Stimulated activated memory B cell treated with anti-CD40 and anti-IgM and Interleukin-4, amounts not matched to agents 10 μg/mL and 1 μg/mL and 100 μg/mL, for 72 hours (primary cell): Measurements from ENCODE around the gene WEE2.

ENCODE experiments used
- ATAC-seq: fragments of 150-1000 bp; cut with Tn5 transposase; 2 replicates; pipeline ENCODE4 v1.10.0; 2021
- H3K27ac Mint-ChIP-seq: one replicate; pipeline ENCODE4 v1.8.0; 2022; ENCODE audit warnings: mild to moderate bottlenecking, mixed read lengths
- H3K27me3 Mint-ChIP-seq: one replicate; pipeline ENCODE4 v1.8.0; 2022; ENCODE audit warnings: mixed read lengths
- H3K36me3 Mint-ChIP-seq: one replicate; pipeline ENCODE4 v1.8.0; 2022; ENCODE audit warnings: mixed read lengths
- H3K4me1 Mint-ChIP-seq: one replicate; pipeline ENCODE4 v1.8.0; 2022; ENCODE audit warnings: mixed read lengths
- H3K4me3 Mint-ChIP-seq: one replicate; pipeline ENCODE4 v1.8.0; 2022; ENCODE audit warnings: mild to moderate bottlenecking, moderate library complexity, mixed read lengths
- H3K9me3 Mint-ChIP-seq: one replicate; pipeline ENCODE4 v1.8.0; 2022; ENCODE audit warnings: mixed read lengths

The WEE2 gene

DNA sequence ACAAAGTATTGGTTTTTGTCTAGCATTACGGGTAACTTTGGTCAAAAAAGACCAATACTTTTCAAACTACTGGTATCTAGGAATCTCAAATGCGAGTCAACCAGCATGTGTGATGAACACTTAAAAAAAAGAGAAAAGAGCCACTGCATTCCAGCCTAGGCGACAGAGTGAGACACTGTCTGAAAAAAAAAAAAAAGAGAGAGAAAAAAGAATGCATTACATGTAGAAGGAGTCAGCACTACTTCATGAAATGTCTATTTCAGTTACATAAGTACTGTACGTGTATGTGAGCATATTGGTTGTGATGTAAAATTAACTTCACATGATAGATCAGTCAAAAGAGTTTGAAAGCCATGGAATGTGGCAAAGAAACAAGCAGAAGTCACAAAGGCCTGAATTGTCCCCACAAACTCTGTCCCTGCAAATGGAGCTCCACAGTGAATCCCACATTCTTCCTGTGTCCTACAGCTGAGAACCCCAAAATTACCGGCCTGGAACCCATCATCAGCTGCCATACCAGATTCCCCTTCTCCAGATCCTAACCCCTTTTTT lies 7.8 kb upstream of the WEE2 start:
- peak overlapping the region; percentile 74 for H3K27ac Mint-ChIP-seq
- H3K9me3 Mint-ChIP-seq, result no peaks in the 10 kb centered on the region
- H3K4me3 Mint-ChIP-seq, result peak overlapping the region; percentile 61
- H3K36me3 Mint-ChIP-seq, result no peaks in the 10 kb centered on the region
- H3K4me1 Mint-ChIP-seq, result peaks cover 61% of the 10 kb centered on the region
- H3K27me3 Mint-ChIP-seq, result no peaks in the 10 kb centered on the region
- ATAC-seq, result no peak

DNA sequence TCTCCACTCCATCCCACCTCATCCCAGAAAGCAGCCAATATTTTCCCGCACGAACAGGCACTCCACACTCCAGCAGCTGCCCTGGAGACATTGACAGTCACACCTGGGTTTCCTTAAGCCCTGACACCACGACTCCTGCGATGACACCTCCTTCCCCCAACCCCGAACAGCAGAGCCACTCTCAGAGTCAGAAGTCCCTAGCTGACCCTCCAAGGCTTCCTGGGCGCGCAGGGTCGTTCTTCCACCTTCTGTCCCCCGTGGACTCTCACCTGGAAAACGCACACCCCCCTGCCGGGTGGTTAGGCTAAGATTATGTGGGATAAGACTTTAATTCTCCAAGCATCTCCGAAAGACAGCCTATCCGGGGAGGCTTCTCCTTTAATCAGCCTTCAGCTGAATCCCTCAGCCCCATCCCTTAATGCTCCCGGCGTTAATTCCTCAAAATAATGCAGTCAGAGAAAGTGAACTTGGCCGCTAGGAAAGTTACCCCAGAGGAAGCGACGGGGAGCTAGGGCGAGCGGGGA lies 7.2 kb upstream of the WEE2 start:
- Mint-ChIP-seq H3K9me3 (no peaks in the 10 kb centered on the region), H3K27ac (peak overlapping the region; percentile 74), H3K27me3 (no peaks in the 10 kb centered on the region), H3K36me3 (no peaks in the 10 kb centered on the region), H3K4me1 (peaks cover 56% of the 10 kb centered on the region), H3K4me3 (peak overlapping the region; percentile 61)
- ATAC-seq, result no peak

DNA sequence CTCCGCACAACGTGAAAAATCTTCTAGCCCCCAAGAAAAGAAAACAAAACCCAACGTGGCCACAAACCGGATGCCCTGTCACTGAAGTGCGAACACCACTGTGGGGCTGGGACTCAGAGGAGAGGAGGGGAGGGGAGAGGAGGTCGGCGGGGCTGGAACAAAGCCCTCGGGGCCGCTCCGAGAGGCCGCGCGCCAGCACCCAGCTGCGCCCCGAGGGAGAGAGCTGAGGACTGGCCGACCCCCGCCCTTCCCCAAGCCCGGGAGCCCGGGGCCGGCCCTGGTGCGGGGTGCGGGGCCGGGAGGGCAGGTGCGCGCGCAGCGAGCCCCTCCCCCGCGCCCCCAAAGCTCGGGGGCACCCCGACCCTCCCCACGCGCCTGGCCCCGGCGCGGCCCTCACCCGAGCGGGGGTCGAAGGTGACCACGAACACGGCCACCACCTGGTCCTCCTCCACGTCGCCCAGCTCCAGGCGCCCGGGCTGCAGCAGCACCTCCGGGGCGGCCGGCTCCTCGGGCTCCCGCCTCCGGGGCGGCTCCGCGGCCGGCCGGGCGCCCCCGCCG lies 6.6 kb upstream of the WEE2 start:
- Mint-ChIP-seq H3K9me3 (no peaks in the 10 kb centered on the region), H3K4me1 (peaks cover 49% of the 10 kb centered on the region), H3K4me3 (peak overlapping the region; percentile 61), H3K27ac (peak overlapping the region; percentile 74), H3K27me3 (no peaks in the 10 kb centered on the region), H3K36me3 (no peaks in the 10 kb centered on the region)
- peak; percentile 89 for ATAC-seq

DNA sequence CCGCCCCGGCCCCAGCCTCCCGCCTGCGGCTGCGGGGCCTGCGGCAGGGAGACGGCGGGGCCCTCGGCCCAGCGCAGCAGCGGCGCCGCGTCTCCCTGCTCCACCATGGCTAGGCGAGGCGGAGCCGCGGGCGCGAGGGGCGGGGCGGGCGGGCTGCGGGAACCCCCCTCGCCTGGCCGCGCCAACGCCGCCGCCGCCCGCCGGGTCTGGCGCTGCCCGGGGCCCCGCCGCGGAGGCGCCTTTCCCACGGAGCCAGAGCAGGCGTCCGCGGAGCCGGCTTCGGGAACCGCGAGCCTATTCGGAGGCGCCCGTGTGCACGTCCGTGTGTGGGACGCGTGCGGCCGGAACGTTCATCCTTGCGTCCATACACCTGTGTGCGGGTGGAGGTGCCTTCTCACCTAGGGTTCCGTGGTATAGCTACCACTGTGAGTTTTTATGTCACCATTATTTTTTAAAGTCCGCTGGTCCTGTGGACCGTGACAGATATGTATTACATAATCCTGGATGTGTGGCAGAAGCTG lies 6.0 kb upstream of the WEE2 start, which contains the start of gene DENND11:
TSS of gene DENND11 (minus strand) at position 120 of the 521 bp plus-strand sequence. CDS start at position 107, 13 bp downstream.
- Mint-ChIP-seq H3K9me3 (no peaks in the 10 kb centered on the region), H3K27ac (peak within 1 kb of the TSS; percentile 78), H3K4me3 (peak within 1 kb of the TSS; percentile 73)

DNA sequence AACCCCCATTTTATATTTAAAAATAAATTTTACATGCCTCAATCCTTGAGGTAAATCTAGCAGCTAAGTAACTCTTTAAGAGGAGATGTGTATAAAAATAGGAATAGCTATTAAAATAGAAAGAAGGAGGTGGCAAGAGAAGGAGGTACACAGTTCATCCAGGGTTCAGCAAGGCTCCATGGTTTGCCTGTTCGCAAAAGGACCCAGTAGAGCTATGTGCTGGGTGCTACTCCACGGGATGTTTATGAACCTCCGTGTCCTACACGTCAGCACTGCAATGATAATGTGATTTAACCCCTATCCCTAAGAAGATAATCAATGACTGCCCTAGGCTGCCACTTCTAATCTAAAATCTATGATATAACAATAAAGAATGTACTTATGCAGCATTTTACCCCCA lies 5.3 kb upstream of the WEE2 start:
- H3K36me3 Mint-ChIP-seq, result no peaks in the 10 kb centered on the region
- no peak for ATAC-seq
- peak overlapping the region; percentile 78 for H3K27ac Mint-ChIP-seq
- peaks cover 39% of the 10 kb centered on the region for H3K4me1 Mint-ChIP-seq
- H3K9me3 Mint-ChIP-seq, result no peaks in the 10 kb centered on the region
- no peak overlapping the region for H3K4me3 Mint-ChIP-seq
- H3K27me3 Mint-ChIP-seq, result no peaks in the 10 kb centered on the region

More for the DNA sequence above, 6.0 kb upstream of the WEE2 start, which contains the start of gene DENND11:
- peak; percentile 85 for ATAC-seq
- Mint-ChIP-seq H3K27me3 (no peaks in the 10 kb centered on the region), H3K36me3 (no peaks in the 10 kb centered on the region), H3K4me1 (peaks cover 46% of the 10 kb centered on the region)

DNA sequence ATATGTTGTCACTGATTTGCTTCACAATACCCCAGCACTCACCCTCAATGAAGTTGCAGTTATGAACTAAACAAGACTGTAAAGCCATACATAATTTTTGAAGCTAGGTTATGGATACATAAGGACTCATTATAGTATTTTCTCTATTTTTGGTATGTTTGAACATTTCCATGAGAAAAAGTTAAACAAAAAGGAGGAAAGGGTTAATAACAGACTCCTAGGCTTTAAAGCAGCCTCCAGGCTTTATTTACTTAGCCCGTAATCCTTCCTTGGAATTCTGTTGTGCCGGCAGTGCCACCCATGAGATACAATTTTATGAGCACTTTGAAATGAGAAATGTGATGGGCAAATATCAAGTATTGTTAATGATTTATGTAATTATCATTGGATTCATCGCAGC lies 4.0 kb upstream of the WEE2 start:
- no peak for ATAC-seq
- H3K27me3 Mint-ChIP-seq, result no peaks in the 10 kb centered on the region
- no peak overlapping the region for H3K4me3 Mint-ChIP-seq
- no peaks in the 10 kb centered on the region for H3K36me3 Mint-ChIP-seq
- no peak overlapping the region for H3K27ac Mint-ChIP-seq
- peaks cover 27% of the 10 kb centered on the region for H3K4me1 Mint-ChIP-seq
- H3K9me3 Mint-ChIP-seq, result no peaks in the 10 kb centered on the region

DNA sequence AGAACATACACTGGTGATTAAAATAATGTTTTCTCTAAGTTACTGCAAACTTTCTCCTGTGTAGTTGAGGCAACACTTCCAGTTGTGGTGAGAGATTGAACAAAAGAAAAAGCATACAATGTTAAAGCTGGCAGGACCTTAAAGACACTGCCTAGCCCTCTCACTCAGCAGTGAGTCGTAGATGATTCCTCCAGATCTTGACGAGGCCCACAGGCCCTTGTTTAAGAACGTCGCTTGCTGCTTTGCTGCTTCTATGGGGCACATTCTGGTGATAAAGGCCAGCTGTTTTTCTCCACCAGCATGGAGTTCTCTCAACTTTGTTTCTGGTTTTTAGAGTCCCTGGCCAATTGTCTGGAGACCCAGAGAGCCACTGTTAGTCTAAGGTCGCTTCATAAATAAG lies 3.4 kb upstream of the WEE2 start:
- no peak for ATAC-seq
- no peaks in the 10 kb centered on the region for H3K9me3 Mint-ChIP-seq
- peaks cover 21% of the 10 kb centered on the region for H3K4me1 Mint-ChIP-seq
- H3K36me3 Mint-ChIP-seq, result no peaks in the 10 kb centered on the region
- H3K27ac Mint-ChIP-seq, result no peak overlapping the region
- H3K27me3 Mint-ChIP-seq, result no peaks in the 10 kb centered on the region
- H3K4me3 Mint-ChIP-seq, result no peak overlapping the region

DNA sequence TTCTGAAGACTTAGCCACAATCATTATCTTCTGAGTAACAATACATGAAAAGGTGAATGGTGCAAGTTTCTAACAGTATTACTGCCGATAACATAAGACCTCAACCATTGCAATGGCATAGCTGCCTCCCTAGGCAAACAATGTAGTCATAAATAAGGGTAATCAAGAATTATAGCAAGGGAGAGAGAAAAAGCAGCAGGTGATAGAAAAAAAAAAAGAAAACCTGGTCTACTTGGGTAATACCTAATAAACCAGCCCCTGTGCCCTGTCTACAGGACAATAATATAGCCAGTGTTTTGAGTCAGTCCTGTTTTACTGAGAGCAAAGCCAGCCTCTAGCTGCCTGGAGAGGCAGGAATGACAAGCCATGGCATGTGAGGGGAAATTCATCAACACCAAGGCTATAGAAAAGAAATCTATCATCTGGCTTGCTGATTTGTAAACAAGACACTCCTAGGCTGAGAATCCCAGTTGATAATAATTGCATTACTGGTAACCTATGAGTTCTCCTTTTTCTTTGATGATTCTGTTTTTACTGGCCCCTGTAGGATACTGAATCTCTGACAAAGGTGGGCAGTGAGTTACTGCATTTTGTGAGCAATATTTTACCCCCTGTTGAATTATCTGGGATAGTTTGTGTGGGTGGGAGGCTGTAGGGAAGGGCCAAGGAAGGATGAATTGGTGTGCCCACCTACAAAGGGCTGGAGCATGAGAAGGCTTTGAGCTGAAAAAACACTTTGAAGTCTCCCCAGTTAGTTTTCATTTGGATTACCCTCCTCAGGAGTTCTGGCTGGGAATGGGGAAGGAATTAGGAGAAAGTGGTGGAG lies 1.7 kb upstream of the WEE2 start:
- no peaks in the 10 kb centered on the region for H3K27me3 Mint-ChIP-seq
- H3K36me3 Mint-ChIP-seq, result peaks cover 8% of the 10 kb centered on the region
- no peak overlapping the region for H3K4me3 Mint-ChIP-seq
- no peaks in the 10 kb centered on the region for H3K9me3 Mint-ChIP-seq
- peaks cover 7% of the 10 kb centered on the region for H3K4me1 Mint-ChIP-seq
- no peak for ATAC-seq
- no peak overlapping the region for H3K27ac Mint-ChIP-seq

DNA sequence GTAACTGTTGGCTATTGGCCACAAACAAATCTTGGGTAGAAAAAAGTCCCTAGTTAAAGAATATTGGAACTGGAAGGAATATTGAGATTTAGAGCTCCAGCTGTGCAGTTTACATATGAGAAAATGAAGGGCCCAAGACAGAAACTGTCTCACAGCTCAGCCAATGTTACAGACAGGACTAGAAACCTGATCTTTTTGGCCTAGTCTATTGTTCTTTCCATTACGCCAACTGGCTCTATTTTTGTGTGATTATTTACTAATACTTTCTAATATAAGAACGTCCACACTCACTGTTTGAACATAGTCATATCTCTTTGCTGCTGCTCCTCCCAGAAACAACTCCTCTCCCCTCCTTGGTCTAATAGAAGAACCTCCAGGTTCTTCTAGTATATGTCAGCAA lies 1.2 kb downstream of the WEE2 start:
- H3K27me3 Mint-ChIP-seq, result no peaks in the 10 kb centered on the region

DNA sequence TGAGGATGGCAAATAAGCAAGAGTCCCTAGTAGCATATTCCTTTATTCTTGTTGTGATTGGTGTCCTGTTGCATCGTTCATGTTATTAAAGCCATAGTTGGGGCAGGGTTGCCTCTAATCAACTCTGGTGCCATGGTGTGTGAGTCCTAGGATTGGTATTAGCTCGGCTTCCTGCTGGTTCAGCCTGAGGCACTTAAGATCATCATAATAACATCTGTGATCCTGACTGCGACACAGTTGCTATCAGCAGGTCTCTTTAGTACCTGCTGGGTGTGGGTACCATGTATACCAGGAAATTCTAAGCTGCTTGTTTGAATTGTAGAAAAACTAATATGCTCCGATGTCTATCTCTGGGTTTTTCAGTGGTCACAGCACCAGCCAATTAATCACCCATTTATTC lies 1.6 kb downstream of the WEE2 start:
- ATAC-seq, result no peak
- no peaks in the 10 kb centered on the region for H3K9me3 Mint-ChIP-seq
- H3K27me3 Mint-ChIP-seq, result no peaks in the 10 kb centered on the region

More for the DNA sequence above, 1.2 kb downstream of the WEE2 start:
- Mint-ChIP-seq H3K9me3 (no peaks in the 10 kb centered on the region), H3K36me3 (peaks cover 8% of the 10 kb centered on the region), H3K4me3 (no peak overlapping the region), H3K27ac (no peak overlapping the region), H3K4me1 (no peaks in the 10 kb centered on the region)
- no peak for ATAC-seq

DNA sequence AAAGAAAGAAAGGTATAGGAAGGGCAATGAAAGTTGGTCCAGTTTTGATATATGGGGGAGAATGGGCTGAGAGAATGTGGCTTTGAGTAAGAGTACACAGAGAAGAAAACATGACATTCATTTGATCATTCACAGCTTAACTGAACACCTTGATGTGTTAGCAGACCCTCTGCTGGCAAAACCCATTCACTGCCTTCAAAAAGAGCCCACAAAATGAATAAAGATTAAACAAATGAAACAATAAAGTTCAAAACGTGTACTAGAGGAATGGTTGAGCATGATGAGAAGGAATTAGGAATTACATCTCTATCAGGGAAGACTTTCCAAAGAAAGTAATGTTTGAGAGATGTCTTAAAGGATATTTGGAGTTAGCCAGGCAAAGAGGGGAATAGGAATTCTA lies 2.1 kb downstream of the WEE2 start:
- Mint-ChIP-seq H3K27me3 (no peaks in the 10 kb centered on the region), H3K27ac (no peak overlapping the region), H3K4me1 (no peaks in the 10 kb centered on the region), H3K4me3 (no peak overlapping the region), H3K9me3 (no peaks in the 10 kb centered on the region), H3K36me3 (peaks cover 8% of the 10 kb centered on the region)
- no peak for ATAC-seq

More for the DNA sequence above, 1.6 kb downstream of the WEE2 start:
- Mint-ChIP-seq H3K27ac (no peak overlapping the region), H3K4me1 (no peaks in the 10 kb centered on the region), H3K4me3 (no peak overlapping the region), H3K36me3 (peaks cover 8% of the 10 kb centered on the region)

DNA sequence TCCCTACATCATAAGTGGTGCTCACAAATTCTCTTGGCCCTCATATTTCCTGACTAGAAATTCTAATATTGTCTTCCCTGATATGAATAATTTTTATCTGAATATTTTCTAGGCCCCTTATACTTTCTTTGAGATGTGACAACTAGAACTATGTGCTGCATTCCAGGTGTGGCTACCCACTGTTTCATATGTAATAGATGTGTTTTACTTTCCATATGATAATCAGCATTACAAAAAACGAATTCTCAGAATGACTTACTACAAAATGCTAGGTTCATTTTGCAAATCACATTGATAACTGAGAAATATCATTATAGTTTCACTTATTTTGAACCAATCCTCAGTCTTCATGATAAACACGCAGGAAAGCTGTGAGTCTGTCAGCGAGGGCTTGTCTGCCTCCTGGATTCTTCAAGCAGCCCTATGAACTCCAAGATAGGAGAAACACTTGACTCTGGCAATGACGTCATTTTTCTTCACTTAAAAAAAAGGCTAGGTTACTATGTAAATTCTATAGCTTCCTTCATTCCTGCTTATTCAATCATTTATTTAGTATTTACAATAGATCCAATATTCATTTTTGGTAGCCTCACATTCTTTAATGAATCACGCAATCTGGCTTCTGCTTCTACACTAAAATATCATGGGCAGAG lies 4.6 kb downstream of the WEE2 start:
- Mint-ChIP-seq H3K36me3 (peaks cover 8% of the 10 kb centered on the region), H3K4me3 (no peak overlapping the region), H3K9me3 (no peaks in the 10 kb centered on the region), H3K27ac (no peak overlapping the region), H3K27me3 (no peaks in the 10 kb centered on the region), H3K4me1 (no peaks in the 10 kb centered on the region)
- ATAC-seq, result no peak

DNA sequence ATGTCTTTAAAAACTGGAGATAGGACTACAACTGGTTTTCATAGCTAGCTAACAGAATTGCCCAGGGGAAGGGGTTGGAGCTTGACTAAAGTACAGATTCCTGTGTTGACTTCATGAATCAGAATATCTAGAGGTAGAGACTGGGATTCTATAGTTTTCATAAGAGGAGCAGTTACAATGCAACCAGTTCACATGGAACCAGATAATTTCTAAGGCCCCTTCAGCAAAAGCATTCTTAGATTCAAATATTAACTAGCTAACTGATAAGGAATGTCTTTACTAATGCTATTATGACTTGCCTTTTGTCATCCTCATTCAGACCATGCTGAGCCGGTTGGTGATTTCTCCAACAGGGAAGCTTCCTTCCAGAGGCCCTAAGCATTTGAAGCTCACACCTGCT lies 5.7 kb downstream of the WEE2 start:
- no peak for ATAC-seq
- H3K9me3 Mint-ChIP-seq, result no peaks in the 10 kb centered on the region
- H3K36me3 Mint-ChIP-seq, result peaks cover 13% of the 10 kb centered on the region
- no peaks in the 10 kb centered on the region for H3K4me1 Mint-ChIP-seq
- no peaks in the 10 kb centered on the region for H3K27me3 Mint-ChIP-seq
- no peak overlapping the region for H3K27ac Mint-ChIP-seq
- H3K4me3 Mint-ChIP-seq, result no peak overlapping the region

DNA sequence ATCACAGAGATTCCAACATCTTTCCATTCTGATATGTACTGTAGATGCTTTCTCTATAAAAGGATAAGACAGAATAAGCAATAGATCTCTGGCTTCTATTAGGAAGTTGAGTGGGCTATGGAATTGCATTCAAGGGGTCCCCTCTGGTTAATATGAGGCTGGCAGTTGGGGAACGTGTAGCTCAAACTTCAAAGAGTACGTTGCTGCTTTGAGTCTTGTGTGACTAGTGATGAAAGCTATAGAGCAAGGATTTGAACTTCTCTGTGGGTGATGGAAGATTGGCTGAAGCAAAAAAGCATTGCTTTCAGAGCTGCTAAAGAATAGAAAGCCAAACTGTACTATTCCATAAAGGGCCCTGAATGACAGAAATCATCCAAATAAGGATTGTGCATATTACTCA lies 6.4 kb downstream of the WEE2 start:
- no peaks in the 10 kb centered on the region for H3K9me3 Mint-ChIP-seq
- no peak for ATAC-seq
- H3K36me3 Mint-ChIP-seq, result peaks cover 13% of the 10 kb centered on the region
- H3K27ac Mint-ChIP-seq, result no peak overlapping the region
- no peaks in the 10 kb centered on the region for H3K4me1 Mint-ChIP-seq
- no peak overlapping the region for H3K4me3 Mint-ChIP-seq
- no peaks in the 10 kb centered on the region for H3K27me3 Mint-ChIP-seq

DNA sequence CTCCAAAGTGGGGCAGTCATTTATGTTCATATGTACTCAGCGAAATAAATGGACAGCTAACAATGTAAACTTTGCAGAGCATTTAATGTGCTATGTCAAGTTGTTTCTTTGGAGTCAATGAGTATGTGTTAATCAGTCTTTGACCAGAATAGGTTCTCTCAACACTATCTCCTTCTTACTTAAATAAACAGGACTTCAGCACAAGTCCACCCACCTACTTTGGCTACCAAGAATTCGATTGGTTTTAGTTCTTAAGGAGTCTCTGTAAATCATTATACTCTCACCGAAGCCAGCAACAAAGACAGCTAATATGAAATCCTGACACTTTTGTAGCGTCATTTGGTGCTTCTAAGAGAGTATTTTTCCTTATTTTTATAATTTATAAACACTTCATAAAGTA lies 6.9 kb downstream of the WEE2 start:
- H3K4me3 Mint-ChIP-seq, result no peak overlapping the region
- no peak for ATAC-seq
- H3K9me3 Mint-ChIP-seq, result no peaks in the 10 kb centered on the region
- peaks cover 13% of the 10 kb centered on the region for H3K36me3 Mint-ChIP-seq
- H3K4me1 Mint-ChIP-seq, result no peaks in the 10 kb centered on the region
- no peaks in the 10 kb centered on the region for H3K27me3 Mint-ChIP-seq
- no peak overlapping the region for H3K27ac Mint-ChIP-seq
